ENCODE results near the gene RPL7A. TPM values are rescaled to one million over a fixed set of nuclear protein-coding genes. Genes with fewer than 3 reads are reported as not detected.
"Not testable (repeated sequence)": the region's sequence is repeated elsewhere in the genome, so short reads cannot be mapped to it uniquely, and the experiment has no call there.

The RPL7A gene
- 4,358 TPM for polyA plus RNA-seq (2012; ENCODE audit: low read depth, missing spikeins)

DNA sequence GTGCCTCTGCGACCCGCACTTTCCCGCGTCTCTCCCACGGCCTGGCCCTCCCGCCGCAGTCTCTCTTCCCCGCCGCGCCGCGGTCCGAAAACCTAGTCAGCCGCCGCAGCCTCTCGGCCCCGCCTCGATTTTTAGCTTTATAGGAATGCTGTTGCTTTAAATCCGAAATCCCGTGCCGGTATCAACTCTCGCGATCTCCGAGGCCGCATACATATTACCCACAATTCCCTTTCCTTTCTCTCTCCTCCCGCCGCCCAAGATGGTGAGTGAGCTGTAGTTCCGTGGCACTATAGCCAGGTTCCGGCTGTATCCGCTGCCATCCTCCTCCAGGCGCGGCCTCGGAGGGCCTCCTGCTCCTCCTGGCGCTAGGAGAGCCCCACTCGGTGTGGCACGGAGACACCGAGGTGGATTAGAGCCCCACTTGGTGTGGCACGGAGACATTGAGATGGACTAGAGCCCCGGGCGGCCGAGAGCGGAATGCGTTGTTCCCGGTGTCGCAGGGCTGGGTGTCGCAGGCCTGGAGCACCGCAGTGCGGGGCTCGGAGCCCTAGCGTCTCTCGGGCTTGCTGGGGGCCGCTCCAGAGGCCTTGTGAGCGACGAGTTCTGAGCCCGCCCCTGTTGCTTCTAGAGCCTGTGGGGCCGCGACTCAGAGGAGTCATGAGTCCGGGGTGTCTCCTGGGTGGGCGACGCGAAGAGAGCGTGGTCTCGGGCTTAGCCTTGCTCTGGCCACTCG is at the start of gene RPL7A, which contains the start of gene MED22:
TSS of gene RPL7A (plus strand) at position 234 of the 733 bp plus-strand sequence. CDS start at position 260, 26 bp downstream.
TSS of gene MED22 (minus strand) at position 147 of the 733 bp plus-strand sequence. CDS start 1,469 bp downstream, outside the sequence.
- DNase-seq (ENCODE audit: insufficient read length, low spot score) (peak; percentile 89), FAIRE-seq (peak; percentile 94)
- no peak for TF ChIP-seq PAX5 (IDR thresholded peaks at IDR 0.05; ENCODE audit: insufficient read depth, low read length, severe bottlenecking)
- TF ChIP-seq SPI1 (IDR thresholded peaks at IDR 0.05; ENCODE audit: low read depth, low read length) = 0 out of 2 replicates have a peak, but pooled peaks have one; percentile 17
- TF ChIP-seq POLR2A (IDR thresholded peaks at IDR 0.05; ENCODE audit: low read depth, low read length) = peak; percentile 100
- peak; percentile 100 for TF ChIP-seq POU2F2 (IDR thresholded peaks at IDR 0.05; ENCODE audit: low read depth, low read length)
- TF ChIP-seq POLR2AphosphoS5 (IDR thresholded peaks at IDR 0.05; ENCODE audit: low read depth, low read length) = peak; percentile 99
- TF ChIP-seq TAF1 (IDR thresholded peaks at IDR 0.05; ENCODE audit: low read depth, low read length) = peak; percentile 100

GRCh38 chr9:133299996-133300395 is 48.0 kb upstream of the RPL7A start:
- not testable (repeated sequence) for DNase-seq (ENCODE audit: insufficient read length, low spot score); FAIRE-seq

GRCh38 chr9:133301253-133302230 is 46.5 kb upstream of the RPL7A start:
- DNase-seq (ENCODE audit: insufficient read length, low spot score) (no peak), FAIRE-seq (no peak)
- TF ChIP-seq PAX5 (IDR thresholded peaks at IDR 0.05; ENCODE audit: insufficient read depth, low read length, severe bottlenecking) (no peak), POU2F2 (IDR thresholded peaks at IDR 0.05; ENCODE audit: low read depth, low read length) (no peak), TAF1 (IDR thresholded peaks at IDR 0.05; ENCODE audit: low read depth, low read length) (no peak)

- DNase-seq (ENCODE audit: insufficient read length, low spot score) (no peak), FAIRE-seq (no peak)
- no peak for TF ChIP-seq POLR2AphosphoS5 (IDR thresholded peaks at IDR 0.05; ENCODE audit: low read depth, low read length)
- no peak for TF ChIP-seq TAF1 (IDR thresholded peaks at IDR 0.05; ENCODE audit: low read depth, low read length)
- TF ChIP-seq POU2F2 (IDR thresholded peaks at IDR 0.05; ENCODE audit: low read depth, low read length) = no peak
- TF ChIP-seq SPI1 (IDR thresholded peaks at IDR 0.05; ENCODE audit: low read depth, low read length) = no peak
- no peak for TF ChIP-seq PAX5 (IDR thresholded peaks at IDR 0.05; ENCODE audit: insufficient read depth, low read length, severe bottlenecking)
- no peak for TF ChIP-seq POLR2A (IDR thresholded peaks at IDR 0.05; ENCODE audit: low read depth, low read length)
Measured at GRCh38 chr9:133303266-133304157, 44.5 kb upstream of the RPL7A start.

GRCh38 chr9:133304158-133304470 is 43.9 kb upstream of the RPL7A start:
- DNase-seq (ENCODE audit: insufficient read length, low spot score) = no peak
- TF ChIP-seq TAF1 (IDR thresholded peaks at IDR 0.05; ENCODE audit: low read depth, low read length) (no peak), POU2F2 (IDR thresholded peaks at IDR 0.05; ENCODE audit: low read depth, low read length) (no peak), POLR2AphosphoS5 (IDR thresholded peaks at IDR 0.05; ENCODE audit: low read depth, low read length) (no peak), POLR2A (IDR thresholded peaks at IDR 0.05; ENCODE audit: low read depth, low read length) (no peak), PAX5 (IDR thresholded peaks at IDR 0.05; ENCODE audit: insufficient read depth, low read length, severe bottlenecking) (no peak), SPI1 (IDR thresholded peaks at IDR 0.05; ENCODE audit: low read depth, low read length) (no peak)
- FAIRE-seq = no peak

GRCh38 chr9:133304477-133305377 is 43.3 kb upstream of the RPL7A start:
- DNase-seq (ENCODE audit: insufficient read length, low spot score) (no peak), FAIRE-seq (no peak)
- TF ChIP-seq POU2F2 (IDR thresholded peaks at IDR 0.05; ENCODE audit: low read depth, low read length) (no peak), PAX5 (IDR thresholded peaks at IDR 0.05; ENCODE audit: insufficient read depth, low read length, severe bottlenecking) (no peak), POLR2AphosphoS5 (IDR thresholded peaks at IDR 0.05; ENCODE audit: low read depth, low read length) (no peak), POLR2A (IDR thresholded peaks at IDR 0.05; ENCODE audit: low read depth, low read length) (no peak), TAF1 (IDR thresholded peaks at IDR 0.05; ENCODE audit: low read depth, low read length) (no peak), SPI1 (IDR thresholded peaks at IDR 0.05; ENCODE audit: low read depth, low read length) (no peak)

DNA sequence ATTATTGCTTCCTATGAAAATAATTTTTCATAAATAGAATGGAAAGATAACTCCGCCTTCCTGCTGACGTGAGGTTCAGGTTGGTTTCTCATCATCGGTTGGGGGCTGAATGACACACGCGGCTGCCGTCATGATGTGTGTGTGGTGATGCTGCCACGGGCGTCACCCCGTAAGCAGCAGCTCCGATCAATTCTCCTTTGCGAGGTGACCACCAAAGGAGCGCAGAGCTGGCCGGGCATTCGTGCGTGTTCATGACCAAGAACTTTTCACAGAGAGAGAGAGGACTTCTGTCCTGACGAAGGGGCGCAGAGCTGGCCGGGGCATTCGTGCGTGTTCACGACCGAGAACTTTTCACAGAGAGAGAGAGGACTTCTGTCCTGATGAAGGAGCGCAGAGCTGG is 42.3 kb upstream of the RPL7A start:
- no peak for DNase-seq (ENCODE audit: insufficient read length, low spot score)

More for the DNA sequence above, 42.3 kb upstream of the RPL7A start:
- TF ChIP-seq TAF1 (IDR thresholded peaks at IDR 0.05; ENCODE audit: low read depth, low read length) (no peak), POLR2A (IDR thresholded peaks at IDR 0.05; ENCODE audit: low read depth, low read length) (no peak)
- FAIRE-seq = no peak

Data from GM12891 (cell line).